GM21515 (cell line): ENCODE data around the gene FGD4.

ENCODE experiments used
- ATAC-seq: cut with Tn5 transposase; IDR thresholded peaks from one replicate; pipeline ENCODE4 v1.9.1; 2021; ENCODE audit not compliant: unreplicated experiment

FGD4 gene

GRCh38 chr12:32661706-32662105 is 262.3 kb downstream of the FGD4 start:
- ATAC-seq = no peak

- ATAC-seq = no peak
Observed at GRCh38 chr12:32662665-32663064, 263.3 kb downstream of the FGD4 start.

GRCh38 chr12:32666018-32666417 is 266.7 kb downstream of the FGD4 start:
- ATAC-seq = no peak

- no peak for ATAC-seq
Observed at GRCh38 chr12:32669584-32669983, 270.2 kb downstream of the FGD4 start.

- ATAC-seq = no peak
Observed at GRCh38 chr12:32671930-32672780, 272.8 kb downstream of the FGD4 start.

- ATAC-seq = peak; percentile 95
Observed at GRCh38 chr12:32679091-32679919, 279.9 kb downstream of the FGD4 start, which contains the start of gene DNM1L. Gene DNM1L, plus strand, starts transcription at chr12:32679301. Its CDS starts 63 bp downstream, at chr12:32679364.

GRCh38 chr12:32679920-32680237 is 280.5 kb downstream of the FGD4 start:
- no peak for ATAC-seq

GRCh38 chr12:32680787-32681186 is 281.4 kb downstream of the FGD4 start:
- no peak for ATAC-seq

- ATAC-seq = no peak
Observed at GRCh38 chr12:32681272-32681671, 281.9 kb downstream of the FGD4 start.

GRCh38 chr12:32686340-32686739 is 287.0 kb downstream of the FGD4 start:
- no peak for ATAC-seq

GRCh38 chr12:32688786-32689185 is 289.4 kb downstream of the FGD4 start:
- no peak for ATAC-seq

- no peak for ATAC-seq
Observed at GRCh38 chr12:32690927-32691326, 291.6 kb downstream of the FGD4 start.

- ATAC-seq = no peak
Observed at GRCh38 chr12:32692358-32692757, 293.0 kb downstream of the FGD4 start.

- ATAC-seq = no peak
Observed at GRCh38 chr12:32693036-32693435, 293.7 kb downstream of the FGD4 start.
